Omental fat pad (tissue), 4 donors: ENCODE data around the gene PTPRD. TPM values are rescaled to one million over a fixed set of nuclear protein-coding genes. Genes with fewer than 3 reads are reported as not detected.

Experiments
- ATAC-seq: fragments of 150-250 bp; one replicate; pipeline ENCODE4 v1.9.1; 2016; ENCODE audit warnings: mild to moderate bottlenecking, moderate library complexity; ENCODE audit not compliant: low FRiP score
- DNase-seq: peaks from one replicate; pipeline ENCODE4 v3.0.0-alpha.2; 2019; ENCODE audit warnings: low spot score
- total RNA-seq, 4 donors: library from RNA; depleted of rRNA; stranded (reverse); fragments of >200 nt; gene quantifications; one replicate each; pipeline ENCODE4 v1.1.0, GENCODE V29; 2016
- TF ChIP-seq, protein P1 (sequence below), 3 donors: fragments of 450-650 bp; IDR thresholded peaks; one replicate each; pipeline ENCODE4 v1.5.1; 2016 to 2017; ENCODE audit warnings: antibody characterized with exemption in 3 of 3, mild to moderate bottlenecking in 3 of 3, moderate library complexity in 2 of 3

Gene PTPRD
- total RNA-seq, 4 donors from 2014 or later = 3.5 to 34.2 (median 11.2) TPM

DNA sequence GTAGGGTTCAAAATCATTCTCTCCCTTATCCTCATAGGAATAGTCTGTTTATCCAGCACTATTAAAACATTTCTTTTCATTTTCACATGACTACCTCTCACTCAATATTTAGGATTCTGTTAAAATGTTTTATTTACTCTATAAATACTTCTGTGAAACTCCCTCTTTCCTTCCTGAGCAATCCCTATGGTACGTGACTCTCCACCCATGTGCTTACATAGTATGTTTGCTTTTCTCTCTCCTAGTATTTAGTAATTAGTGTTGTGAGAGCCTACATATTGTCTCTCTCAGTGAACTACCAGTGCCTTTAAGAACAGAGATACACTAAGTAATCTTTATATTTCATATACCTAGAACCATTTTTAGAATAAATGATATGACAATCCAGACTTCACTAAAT lies 46.0 kb downstream of the PTPRD start:
- TF ChIP-seq, protein P1, sequence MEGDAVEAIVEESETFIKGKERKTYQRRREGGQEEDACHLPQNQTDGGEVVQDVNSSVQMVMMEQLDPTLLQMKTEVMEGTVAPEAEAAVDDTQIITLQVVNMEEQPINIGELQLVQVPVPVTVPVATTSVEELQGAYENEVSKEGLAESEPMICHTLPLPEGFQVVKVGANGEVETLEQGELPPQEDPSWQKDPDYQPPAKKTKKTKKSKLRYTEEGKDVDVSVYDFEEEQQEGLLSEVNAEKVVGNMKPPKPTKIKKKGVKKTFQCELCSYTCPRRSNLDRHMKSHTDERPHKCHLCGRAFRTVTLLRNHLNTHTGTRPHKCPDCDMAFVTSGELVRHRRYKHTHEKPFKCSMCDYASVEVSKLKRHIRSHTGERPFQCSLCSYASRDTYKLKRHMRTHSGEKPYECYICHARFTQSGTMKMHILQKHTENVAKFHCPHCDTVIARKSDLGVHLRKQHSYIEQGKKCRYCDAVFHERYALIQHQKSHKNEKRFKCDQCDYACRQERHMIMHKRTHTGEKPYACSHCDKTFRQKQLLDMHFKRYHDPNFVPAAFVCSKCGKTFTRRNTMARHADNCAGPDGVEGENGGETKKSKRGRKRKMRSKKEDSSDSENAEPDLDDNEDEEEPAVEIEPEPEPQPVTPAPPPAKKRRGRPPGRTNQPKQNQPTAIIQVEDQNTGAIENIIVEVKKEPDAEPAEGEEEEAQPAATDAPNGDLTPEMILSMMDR (IDR thresholded peaks at IDR 0.05) = no peak
- no peak for ATAC-seq
- DNase-seq = no peak

DNA sequence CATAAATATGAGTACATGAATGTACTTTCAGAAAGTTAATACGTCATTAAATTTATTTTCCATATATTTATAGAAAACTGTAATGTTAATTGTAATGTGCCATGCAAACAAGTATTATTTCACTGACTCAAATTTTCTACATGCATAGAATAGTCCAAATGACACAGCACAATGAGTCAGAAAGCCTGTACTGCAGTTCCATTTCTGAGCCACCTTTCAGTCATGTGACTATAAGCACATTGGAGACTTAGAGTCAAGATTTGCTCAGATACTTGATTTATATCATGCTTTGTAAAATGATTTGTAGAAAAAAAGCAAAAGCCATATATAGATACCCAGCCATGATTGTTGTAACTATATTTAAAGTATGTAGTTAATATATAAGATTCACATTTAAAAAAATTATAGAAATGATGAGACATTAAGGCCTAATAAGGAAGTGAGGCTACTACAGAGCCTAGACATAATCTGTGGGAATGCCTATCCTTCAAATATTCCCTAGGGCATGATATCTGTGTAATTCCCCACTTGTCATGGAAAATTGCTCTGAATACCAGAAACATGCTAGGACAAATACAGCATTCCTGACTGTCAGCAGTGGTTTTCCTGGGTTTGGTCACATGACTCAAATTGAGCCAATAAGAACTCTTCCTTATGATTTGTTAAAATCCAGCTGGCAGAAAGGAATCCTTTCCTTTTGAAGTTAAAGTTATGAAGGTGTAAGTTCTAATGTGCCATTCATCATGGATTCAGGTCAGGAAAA lies 50.0 kb downstream of the PTPRD start:
- TF ChIP-seq, protein P1 (IDR thresholded peaks at IDR 0.05) = no peak
- ATAC-seq = no peak

DNA sequence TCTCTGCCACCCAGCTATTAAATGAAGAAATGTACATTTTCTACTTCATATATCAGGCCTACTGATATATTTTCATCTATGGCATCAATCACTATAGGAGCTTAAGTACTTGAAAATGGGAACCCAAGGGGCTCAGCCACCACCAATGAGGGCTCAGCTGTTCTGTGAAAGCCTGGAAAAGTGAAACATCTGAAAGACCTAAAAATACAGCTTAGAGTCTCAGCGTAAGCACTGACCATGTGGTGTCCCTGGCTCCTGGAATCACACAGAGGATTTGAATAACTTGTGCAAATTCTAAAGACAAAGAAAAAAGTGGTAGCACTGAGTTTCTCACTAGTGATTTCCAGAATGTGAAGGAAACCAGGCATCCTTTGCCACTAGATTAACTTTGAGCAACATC lies 64.5 kb downstream of the PTPRD start:
- ATAC-seq (no peak), DNase-seq (no peak)
- TF ChIP-seq, protein P1 (IDR thresholded peaks at IDR 0.05) = no peak

More for the DNA sequence above, 50.0 kb downstream of the PTPRD start:
- no peak for DNase-seq

DNA sequence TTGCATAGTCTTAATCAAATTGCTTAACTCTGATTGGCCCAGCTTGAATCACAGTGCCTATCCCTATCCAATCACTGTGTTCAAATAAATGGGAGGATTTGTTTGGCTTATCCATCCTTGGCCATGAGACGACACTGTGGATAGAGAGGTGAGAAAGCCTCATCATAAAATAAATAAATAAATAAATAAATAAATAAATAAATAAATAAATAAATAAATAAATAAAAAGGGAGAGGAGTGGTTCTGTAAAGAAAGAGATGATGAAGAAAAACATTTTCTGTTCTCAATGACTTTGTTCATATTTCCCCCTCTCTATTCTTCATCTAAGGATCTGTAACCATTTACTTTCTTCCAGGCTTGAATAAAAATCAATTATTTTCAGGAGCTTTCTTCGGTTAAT lies 74.7 kb downstream of the PTPRD start:
- ATAC-seq (no peak), DNase-seq (no peak)
- TF ChIP-seq, protein P1 (IDR thresholded peaks at IDR 0.05) = no peak

DNA sequence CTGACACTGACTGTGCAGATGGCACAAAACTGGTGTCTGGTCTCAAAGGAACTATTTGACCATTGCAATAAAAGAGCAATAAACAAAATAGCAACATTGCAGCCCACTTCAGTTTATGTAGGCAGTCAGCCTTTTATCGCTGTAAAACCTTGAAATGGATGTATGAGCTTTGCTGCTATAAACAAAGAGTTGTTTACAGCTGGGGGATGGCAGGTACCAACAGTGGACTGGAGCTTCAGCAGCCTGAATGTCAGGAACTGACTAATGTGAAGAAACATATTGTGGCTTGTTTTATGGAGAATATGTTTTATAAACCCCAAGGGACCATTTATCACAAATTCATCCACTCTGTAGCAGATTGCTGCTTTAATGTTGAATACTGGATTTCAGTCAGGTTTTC lies 78.0 kb downstream of the PTPRD start:
- ATAC-seq (no peak), DNase-seq (no peak)
- TF ChIP-seq, protein P1 (IDR thresholded peaks at IDR 0.05) = no peak

DNA sequence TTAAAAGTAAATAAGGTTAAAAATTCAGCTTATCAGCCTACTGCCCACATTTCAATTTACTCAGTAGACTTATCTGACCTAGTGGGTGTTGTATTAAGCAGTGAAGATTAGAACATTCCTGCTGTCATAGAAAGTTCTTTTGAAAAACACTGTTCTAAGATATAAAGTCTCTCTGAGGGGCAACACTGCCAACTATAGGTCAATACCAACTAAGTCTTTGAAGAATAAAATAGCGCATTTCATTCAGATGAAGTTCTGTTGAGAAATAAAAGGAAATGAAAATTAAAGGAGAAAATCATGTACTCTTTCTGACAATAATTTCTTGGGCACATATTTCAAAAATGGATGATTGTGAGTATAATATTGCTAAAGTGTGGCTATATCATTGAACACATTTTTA lies 86.8 kb downstream of the PTPRD start:
- DNase-seq (no peak), ATAC-seq (no peak)
- TF ChIP-seq, protein P1 (IDR thresholded peaks at IDR 0.05) = no peak

DNA sequence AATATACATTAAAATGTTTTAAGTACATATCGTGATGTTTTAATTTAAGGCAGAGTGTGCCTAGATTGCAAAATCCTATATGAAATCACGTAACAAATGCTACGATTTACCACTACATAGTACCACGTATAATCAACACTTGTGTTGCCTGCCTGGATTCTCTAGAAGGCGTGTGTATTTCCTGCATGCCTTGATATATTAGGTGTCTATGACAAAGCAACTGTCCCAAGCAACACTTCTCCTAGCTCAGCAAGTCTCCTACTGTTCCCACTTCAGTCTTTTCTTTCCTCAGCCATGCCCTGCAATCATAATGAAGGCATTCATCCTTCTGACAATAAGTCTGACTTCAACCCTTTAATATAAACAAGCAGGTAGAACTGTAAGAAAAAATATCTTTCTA lies 89.6 kb downstream of the PTPRD start:
- no peak for ATAC-seq
- TF ChIP-seq, protein P1 (IDR thresholded peaks at IDR 0.05) = no peak
- no peak for DNase-seq
